Measurements from ENCODE around the gene CPM. TPM values are rescaled to one million over a fixed set of nuclear protein-coding genes. Genes with fewer than 3 reads are reported as not detected.

The CPM gene
- total RNA-seq, 1 donor from 2014 or later = 14.6 TPM

DNA sequence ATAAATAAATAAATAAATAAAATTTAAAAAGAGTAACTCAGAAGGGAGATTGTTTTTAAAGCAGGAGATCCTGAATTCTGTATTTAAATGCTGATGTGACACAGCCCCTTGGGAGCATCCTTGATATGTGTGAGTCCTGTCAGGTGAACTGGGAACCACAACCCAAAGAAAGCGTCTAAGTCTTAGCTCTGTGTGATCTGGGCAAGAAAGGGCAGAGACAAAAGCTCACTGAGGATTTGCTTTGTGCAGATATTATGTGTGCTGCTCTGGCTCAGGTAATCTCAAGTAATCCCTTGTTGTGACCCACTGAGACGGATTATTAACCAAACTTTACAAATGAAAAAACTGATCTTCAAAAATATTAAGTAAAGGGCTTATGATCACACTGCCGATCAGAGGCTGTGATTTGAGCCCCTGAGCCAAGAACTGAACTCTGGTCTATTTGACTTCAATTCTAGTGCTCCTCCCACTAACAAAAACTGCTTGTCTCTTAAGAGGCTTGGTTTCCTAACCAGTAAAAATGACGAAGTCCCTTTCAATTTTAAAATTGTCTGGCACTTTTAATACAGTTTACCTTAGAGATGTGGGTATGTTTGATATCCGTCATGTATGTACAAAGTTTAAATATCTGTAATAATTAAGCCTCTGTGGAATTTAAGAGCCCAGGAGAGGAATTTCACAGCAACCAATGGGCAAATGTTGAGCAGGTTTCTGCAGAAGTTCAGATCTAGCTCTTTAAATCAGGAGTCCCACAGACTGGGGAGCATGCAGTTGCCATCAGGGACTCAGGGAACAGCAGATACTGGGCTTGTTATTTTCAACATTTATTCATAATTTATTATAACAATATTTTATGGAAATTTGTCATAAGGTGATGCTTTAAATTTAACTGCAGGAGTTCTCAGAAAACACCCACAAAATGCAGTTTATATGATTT, 46.1 kb downstream of the CPM start:
- H3K27me3 ChIP-seq (ENCODE audit: control insufficient read depth, insufficient read depth, low read length) = no peaks in the 10 kb centered on the region
- no peak for DNase-seq (ENCODE audit: low read depth)
- H3K36me3 ChIP-seq (ENCODE audit: control insufficient read depth, insufficient read depth, low read length) = peaks cover 2% of the 10 kb centered on the region
- no peak overlapping the region for H3K4me3 ChIP-seq (ENCODE audit: low read depth, low read length)
- TF ChIP-seq, protein P1, sequence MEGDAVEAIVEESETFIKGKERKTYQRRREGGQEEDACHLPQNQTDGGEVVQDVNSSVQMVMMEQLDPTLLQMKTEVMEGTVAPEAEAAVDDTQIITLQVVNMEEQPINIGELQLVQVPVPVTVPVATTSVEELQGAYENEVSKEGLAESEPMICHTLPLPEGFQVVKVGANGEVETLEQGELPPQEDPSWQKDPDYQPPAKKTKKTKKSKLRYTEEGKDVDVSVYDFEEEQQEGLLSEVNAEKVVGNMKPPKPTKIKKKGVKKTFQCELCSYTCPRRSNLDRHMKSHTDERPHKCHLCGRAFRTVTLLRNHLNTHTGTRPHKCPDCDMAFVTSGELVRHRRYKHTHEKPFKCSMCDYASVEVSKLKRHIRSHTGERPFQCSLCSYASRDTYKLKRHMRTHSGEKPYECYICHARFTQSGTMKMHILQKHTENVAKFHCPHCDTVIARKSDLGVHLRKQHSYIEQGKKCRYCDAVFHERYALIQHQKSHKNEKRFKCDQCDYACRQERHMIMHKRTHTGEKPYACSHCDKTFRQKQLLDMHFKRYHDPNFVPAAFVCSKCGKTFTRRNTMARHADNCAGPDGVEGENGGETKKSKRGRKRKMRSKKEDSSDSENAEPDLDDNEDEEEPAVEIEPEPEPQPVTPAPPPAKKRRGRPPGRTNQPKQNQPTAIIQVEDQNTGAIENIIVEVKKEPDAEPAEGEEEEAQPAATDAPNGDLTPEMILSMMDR (IDR thresholded peaks at IDR 0.05; ENCODE audit: insufficient read depth, low read length, poor library complexity, severe bottlenecking) = no peak

DNA sequence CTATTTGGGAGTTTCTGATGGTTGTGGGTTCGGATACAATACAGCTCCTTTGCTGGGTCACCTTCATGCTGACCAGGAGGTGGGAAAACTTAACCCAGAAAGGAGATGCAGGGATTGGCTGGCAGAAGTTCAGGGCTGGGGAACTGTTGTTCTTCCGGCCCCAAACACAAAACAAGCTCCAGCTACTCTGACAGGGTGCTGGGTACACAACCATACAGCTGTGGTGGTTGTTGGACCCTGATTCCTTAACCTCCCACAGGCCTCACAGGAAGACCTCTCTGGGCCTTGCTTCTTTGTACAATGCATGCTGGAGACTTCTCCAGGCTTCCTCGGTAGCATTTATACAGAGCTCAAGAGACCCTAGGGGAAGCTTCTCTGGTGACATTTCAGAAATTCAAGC, 47.6 kb downstream of the CPM start:
- H3K36me3 ChIP-seq (ENCODE audit: control insufficient read depth, insufficient read depth, low read length) = no peaks in the 10 kb centered on the region
- no peaks in the 10 kb centered on the region for H3K27me3 ChIP-seq (ENCODE audit: control insufficient read depth, insufficient read depth, low read length)
- H3K4me3 ChIP-seq (ENCODE audit: low read depth, low read length) = no peak overlapping the region
- DNase-seq (ENCODE audit: low read depth) = no peak
- TF ChIP-seq, protein P1 (IDR thresholded peaks at IDR 0.05; ENCODE audit: insufficient read depth, low read length, poor library complexity, severe bottlenecking) = no peak

GRCh38 chr12:68884251-68884650, 48.7 kb downstream of the CPM start:
- Histone ChIP-seq H3K27me3 (ENCODE audit: control insufficient read depth, insufficient read depth, low read length) (no peaks in the 10 kb centered on the region), H3K36me3 (ENCODE audit: control insufficient read depth, insufficient read depth, low read length) (no peaks in the 10 kb centered on the region), H3K4me3 (ENCODE audit: low read depth, low read length) (no peak overlapping the region)
- DNase-seq (ENCODE audit: low read depth) = no peak
- TF ChIP-seq, protein P1 (IDR thresholded peaks at IDR 0.05; ENCODE audit: insufficient read depth, low read length, poor library complexity, severe bottlenecking) = no peak

DNA sequence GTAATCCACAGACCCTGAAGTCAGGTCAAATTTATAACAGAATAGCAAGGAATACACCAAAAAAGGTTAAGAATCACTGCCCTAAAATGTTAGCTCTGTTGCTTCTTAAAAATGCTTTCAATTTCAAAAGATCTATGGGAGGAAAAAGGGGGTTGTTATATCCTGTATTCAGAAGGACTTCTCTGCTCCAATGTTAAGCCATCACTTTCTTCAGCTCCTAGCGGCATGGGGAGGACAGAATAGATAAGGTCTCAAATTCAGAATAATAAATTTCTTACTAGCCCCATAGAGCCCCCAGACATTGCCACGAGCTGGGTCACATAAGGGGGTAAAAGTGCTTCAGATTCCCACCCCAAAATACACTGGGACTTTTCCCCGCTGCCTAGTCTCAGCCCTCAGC, 49.8 kb downstream of the CPM start:
- no peak for DNase-seq (ENCODE audit: low read depth)
- no peak overlapping the region for H3K4me3 ChIP-seq (ENCODE audit: low read depth, low read length)
- H3K36me3 ChIP-seq (ENCODE audit: control insufficient read depth, insufficient read depth, low read length) = no peaks in the 10 kb centered on the region
- no peaks in the 10 kb centered on the region for H3K27me3 ChIP-seq (ENCODE audit: control insufficient read depth, insufficient read depth, low read length)
- TF ChIP-seq, protein P1 (IDR thresholded peaks at IDR 0.05; ENCODE audit: insufficient read depth, low read length, poor library complexity, severe bottlenecking) = no peak

GRCh38 chr12:68882251-68882964, 50.6 kb downstream of the CPM start:
- no peak for DNase-seq (ENCODE audit: low read depth)
- no peaks in the 10 kb centered on the region for H3K36me3 ChIP-seq (ENCODE audit: control insufficient read depth, insufficient read depth, low read length)
- H3K4me3 ChIP-seq (ENCODE audit: low read depth, low read length) = no peak overlapping the region
- H3K27me3 ChIP-seq (ENCODE audit: control insufficient read depth, insufficient read depth, low read length) = no peaks in the 10 kb centered on the region
- TF ChIP-seq, protein P1 (IDR thresholded peaks at IDR 0.05; ENCODE audit: insufficient read depth, low read length, poor library complexity, severe bottlenecking) = no peak

All from kidney epithelial cell (primary cell).